ENCODE measurements around the gene GH2.

DNA sequence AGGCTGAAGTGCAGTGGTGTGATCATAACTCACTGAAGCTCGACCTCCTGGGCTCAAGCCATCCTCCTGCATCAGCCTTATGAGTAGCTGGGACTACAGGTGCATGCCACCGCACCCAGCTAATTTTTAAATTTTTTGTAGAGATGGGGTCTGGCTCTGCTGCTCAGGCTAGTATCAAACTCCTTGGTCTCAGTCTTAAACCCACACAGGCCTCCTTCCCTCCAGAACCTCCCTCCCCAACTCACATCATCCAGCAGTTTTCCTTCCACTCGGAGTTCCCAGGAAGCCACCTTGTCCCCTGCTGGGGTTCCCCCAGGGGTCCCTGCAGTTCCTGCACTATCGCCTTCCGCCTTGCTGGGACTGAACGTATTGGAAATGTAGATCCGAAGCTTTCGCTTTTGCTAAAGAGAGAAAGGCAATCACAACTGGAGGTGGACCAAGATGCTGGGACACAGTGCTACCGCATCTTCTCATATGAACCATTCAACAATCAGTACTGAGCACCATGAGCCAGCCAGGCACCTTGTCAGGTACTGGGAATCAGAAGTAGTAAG is 46.5 kb downstream of the GH2 start:
- no peak for TF ChIP-seq EP300 (IDR thresholded peaks at IDR 0.05; ENCODE audit: borderline replicate concordance)
- no peak for TF ChIP-seq CEBPB (IDR thresholded peaks at IDR 0.05)
- no peak for TF ChIP-seq YY1 (IDR thresholded peaks at IDR 0.05; ENCODE audit: low read depth)
- TF ChIP-seq TEAD4 (IDR thresholded peaks at IDR 0.05): no peak
- TF ChIP-seq ZBTB7A (IDR thresholded peaks at IDR 0.05; ENCODE audit: low read depth): no peak
- no peak for TF ChIP-seq FOXM1 (IDR thresholded peaks at IDR 0.05; ENCODE audit: borderline replicate concordance, low read depth)
- no peak for TF ChIP-seq TAF1 (IDR thresholded peaks at IDR 0.05; ENCODE audit: low read depth)

All from Ishikawa (cell line).